ENCODE results near the gene AURKB.

GRCh38 chr17:8255499-8255898 is 45.1 kb upstream of the AURKB start:
- no peak for TF ChIP-seq CTCF (IDR thresholded peaks at IDR 0.05 in 4 of 5, conservative IDR thresholded peaks at IDR 0.05 in 1 of 5)
- TF ChIP-seq POLR2A (IDR thresholded peaks at IDR 0.05), result no peak

All from gastrocnemius medialis (tissue), 4 donors.